Stimulated activated CD4-positive, alpha-beta T cell treated with anti-CD3 and anti-CD28 coated beads, Interleukin-4, amount 100 ng/mL, for 4 hours (primary cell): ENCODE results near the gene CAMTA1.
A peak's percentile ranks its signal among the peaks of the same experiment; 100 is the strongest.
"Not testable (repeated sequence)": the region's sequence is repeated elsewhere in the genome, so short reads cannot be mapped to it uniquely, and the experiment has no call there.

ENCODE experiments used
- DNase-seq, 2 experiments: peaks; one replicate each; pipeline ENCODE4 v3.0.0-alpha.2; 2020

CAMTA1 gene

DNA sequence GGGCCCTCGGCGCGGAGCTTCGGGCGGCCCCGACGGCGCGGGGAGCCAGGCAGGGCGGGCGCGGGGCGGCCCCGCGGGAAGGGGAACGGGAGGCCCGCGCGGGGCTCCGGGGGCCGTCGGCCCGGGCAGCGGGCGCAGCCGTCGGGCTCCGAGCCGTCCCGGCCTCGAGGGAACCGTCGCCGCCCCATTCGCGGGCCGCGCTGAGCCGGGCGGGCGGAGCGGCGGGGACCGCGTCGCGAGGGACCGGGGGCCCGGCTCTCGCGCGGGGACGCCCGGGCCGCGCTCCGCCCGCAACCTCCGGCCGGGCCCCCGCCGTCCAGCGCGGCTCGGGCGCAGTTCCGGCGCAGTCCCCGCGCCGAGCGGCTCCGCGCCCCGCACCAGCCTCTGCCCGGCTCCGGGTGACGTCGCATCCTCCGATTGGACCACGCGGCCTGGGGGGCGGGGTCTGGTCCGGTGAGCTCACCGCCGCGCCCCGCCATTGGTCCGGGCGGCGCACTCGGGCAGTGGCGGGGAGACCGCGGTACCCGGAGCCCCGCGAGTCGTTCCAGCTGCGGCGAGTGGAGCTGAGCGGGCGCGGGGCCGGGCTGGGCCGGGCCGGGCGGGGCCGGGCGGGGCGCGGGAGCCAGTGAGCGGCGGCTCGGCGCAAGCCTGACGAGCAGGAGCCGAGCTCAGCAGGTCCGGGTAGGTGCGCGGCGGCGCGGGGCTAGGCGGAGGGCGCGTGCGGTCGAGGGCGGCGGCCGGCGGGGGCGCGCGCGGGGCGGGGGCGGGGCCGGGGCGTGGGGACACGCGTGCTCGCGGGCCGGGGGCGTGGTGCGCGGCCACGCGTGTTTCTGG is 919.2 kb downstream of the CAMTA1 start:
- DNase-seq: peak; percentile 88 to 93

DNA sequence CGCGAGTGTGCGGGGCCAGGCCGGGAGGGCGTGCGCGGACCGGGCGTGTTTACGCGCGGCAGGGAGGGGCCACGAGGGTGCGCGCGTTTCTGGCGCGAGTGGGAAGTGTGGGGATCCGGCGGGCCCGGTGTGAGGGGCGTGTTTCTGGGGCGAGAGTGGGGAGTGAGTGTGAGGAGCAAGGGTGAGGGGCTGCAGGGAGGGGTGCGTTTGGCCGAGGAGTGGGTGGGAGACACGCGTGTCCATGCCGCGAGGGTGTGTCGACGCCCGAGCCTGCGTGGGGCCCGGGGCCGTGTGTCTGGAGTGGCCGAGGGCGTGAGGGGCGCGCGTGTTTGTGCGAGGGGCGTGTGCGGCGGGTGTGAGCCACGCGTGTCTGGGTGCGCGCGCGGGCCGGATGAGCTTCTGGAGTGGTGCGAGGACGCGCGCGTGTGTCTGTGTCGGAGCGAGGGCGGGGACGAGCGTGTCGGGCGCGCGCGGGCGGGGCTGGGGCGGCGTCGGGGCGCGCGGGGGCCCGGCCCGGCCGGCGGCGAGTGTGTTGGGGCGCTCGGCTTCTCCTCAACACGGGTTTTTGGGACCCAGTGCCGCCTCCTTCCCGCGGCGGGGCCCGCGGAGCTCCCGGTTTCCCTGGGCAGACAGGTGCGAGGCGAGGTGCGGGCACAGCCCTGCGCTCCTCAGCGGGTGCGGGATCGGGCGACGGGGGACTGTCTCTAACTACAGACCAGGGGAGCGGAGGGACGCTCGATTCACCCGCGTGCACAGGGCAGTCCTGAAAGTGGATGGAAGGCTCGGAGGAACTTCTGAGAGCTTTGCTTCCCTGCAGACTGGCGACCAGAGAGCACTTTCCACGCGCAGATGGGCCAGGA is 920.0 kb downstream of the CAMTA1 start:
- peak; percentile 7 to 34 for DNase-seq

DNA sequence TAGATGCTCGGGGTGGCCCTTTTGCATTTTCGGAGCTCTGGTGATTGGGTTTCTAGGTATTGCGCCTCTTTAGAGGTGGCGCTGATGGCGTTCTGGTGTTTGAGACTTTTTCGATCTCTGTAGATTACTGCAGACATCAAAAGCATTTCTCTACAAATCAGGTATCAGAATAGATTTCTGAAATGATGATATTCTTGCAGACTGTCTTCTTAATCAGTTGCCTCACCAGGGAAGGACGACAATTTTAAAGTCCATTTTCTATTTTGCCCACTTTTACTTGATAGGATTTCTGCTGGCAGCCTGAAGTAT is 920.6 kb downstream of the CAMTA1 start:
- DNase-seq: no peak

DNA sequence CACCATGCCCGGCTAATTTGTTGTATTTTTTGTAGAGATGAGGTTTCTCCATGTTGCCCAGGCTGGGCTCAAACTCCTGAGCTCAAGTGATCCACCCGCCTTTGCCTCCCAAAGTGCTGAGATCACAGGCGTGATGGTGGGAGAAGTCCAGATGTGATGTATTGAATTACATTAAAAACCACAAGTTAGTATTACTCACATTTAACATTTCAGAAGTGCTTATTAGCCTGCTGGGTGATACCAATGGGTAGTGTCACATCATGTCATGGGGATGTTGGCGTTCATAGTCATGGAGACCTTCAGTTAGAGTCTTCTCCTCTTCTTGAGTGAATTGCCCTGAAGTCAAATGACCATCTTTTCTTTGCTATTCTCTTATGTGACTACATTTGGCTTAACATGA is 922.3 kb downstream of the CAMTA1 start:
- no peak for DNase-seq

DNA sequence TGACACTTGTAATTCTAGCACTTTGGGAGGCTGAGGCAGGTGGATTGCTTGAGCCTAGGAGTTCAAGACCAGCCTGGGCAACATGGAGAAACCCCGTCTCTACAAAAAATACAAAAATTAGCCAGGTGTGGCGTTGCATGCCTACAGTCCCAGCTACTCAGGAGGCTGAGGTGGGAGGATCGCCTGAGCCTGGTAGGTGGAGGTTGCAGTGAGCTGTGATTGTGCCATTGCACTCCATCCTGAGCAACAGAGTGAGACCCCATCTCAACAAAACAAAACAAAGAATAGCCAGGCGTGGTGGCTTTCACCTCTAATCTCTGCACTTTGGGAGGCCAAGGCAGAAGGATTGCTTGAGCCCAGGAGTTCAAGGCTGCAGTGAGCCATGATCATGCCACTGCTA is 922.8 kb downstream of the CAMTA1 start:
- DNase-seq: not testable (repeated sequence)

DNA sequence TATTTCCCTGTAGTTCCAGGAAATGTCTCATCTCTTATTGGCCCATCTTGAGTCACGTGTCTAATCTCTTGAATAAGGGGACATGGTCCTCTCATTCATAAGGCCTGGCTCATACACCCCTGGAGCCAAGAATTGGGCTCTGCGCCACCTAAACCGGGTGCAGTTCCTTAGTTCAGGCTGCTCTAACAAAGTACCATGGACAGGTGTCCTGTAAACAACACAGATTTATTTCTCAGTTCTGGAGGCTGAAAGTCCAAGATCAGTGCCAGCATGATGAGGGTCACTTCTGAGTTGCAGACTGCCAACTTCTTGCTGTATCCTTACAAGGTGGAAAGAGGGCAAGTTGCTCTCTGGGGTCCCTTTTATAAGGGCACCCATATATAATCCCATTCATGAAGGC is 925.6 kb downstream of the CAMTA1 start:
- no peak for DNase-seq

DNA sequence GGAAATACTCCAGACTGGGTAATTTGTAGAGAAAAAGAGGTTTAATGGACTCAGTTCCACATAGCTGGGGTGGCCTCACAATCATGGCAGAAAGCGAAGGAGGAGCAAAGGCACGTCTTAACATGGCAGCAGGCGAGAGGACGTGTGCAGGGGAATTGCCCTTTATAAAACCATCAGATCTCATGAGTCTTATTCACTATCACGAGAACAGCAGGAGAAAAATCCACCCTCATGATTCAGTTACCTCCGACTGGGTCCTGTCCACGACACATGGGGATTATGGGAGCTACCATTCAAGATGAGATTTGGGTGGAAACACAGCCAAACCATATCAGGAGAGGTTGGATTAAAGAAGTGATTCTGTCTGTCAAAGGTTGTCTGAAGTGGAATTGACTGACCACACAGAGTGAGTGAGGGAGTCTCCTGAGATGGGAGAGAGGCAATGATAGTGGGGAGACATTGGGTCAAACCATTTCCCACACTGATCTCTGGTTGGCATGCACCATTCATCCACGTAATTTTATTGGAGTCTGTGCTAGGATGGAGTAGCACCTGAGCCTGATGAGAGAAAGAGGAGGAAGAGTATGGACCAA is 927.6 kb downstream of the CAMTA1 start:
- DNase-seq: no peak

DNA sequence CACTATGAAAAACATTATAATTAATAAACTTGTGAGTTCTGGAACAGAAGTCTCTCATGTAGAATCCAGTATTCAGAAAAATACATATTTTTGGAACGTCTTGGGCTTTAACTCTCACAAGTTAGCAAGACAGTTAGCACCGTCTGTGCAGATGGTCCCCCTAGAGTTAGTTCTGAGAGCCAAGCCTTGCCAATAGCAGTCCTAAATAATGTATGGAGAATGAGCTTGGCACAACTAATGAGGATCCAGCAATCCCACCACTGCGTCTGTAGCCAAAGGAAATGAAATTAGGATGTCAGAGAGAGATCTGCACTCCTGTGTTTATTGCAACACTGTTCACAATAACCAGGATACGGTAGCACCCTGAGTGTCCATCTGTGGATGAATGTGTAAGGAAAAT is 931.3 kb downstream of the CAMTA1 start:
- no peak for DNase-seq

DNA sequence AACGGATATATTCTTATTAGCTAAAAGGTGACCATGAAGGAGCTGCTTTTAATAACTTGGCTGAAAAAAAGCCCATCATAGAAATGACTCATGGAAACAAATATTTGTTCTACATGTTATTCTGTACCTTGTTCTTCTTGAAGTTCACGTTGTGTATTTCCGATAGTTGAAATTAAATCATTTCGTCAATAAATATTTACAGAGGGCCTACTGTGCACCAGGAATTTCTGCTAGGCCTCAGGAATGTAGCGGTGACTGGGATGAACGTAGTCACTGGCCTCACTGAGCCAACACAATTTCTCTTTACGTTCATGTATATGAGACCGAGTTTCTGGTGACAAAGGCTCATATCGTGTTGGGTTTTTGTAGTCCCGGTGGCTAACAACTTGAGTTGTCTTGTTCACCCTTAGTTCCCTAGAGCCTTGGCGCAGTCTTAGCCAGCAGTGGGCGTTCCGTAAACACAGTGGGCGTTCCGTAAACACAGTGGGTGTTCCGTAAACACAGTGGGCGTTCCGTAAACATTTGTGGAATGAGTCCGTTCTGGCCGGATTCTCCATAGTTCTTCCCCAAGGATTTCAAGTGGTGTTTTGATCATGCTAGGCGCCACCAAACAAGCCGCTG is 932.6 kb downstream of the CAMTA1 start:
- no peak for DNase-seq

DNA sequence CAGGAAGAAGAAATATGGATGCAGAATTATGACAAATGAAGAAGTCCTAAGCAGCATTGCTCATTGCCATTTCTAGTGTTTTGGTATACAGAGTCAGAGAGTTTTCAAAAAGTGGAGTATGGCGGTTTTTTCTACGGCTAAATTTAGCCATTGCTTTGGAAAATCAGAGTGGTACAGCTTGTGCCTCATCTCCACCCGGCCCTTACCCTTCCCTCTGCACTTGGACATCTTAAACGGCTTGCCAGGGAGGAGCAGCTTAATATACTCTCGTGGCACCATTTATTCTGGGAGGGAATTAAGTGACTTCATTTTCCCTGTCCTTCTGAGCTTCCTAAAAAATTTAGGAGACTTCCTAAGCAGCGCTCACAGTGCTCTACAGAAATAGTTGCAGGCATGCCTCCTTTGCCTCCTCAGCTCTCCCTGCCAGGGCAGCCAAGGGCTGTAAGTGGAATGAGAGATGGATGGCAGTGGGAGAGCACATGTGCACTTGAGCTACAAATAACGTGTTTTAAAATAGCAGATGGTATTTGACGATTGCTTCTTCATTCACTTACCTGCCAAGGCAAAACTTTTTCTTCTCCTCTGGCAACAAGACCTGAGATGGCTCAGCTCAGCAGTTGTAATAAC is 934.3 kb downstream of the CAMTA1 start:
- no peak for DNase-seq

DNA sequence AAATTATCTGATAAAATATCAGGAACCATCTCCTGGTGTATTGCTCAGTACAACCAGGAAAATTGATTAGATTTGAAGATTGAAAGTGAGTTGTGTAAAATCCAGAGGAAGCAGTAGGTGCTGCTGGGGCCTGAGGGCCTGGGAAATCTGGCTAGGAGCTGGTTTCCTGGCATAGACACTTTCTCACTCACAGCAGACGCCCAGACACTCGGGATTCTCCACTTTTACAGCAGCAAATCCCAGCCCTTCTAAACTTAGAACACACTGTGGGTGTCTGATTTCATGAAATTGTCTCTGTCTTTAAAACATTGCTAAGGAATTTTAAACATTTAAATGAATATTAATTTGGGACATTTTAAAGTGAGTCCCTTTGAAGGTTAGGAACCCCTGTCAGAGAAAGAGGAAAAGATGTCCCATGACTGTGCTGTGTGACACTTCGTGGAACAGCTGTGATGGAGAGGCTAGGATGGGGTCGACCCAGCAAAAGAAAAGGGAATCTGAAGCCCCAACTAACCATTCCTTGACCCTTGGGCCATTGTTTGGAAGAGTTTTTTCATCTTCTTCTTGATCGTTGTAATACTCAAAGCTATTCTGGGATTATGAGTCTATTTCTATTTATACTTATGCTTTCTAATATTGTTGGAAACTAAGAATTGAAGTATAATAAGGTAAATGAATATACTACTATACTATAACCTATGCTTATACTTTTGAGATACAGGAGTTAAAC is 936.9 kb downstream of the CAMTA1 start:
- DNase-seq: no peak

DNA sequence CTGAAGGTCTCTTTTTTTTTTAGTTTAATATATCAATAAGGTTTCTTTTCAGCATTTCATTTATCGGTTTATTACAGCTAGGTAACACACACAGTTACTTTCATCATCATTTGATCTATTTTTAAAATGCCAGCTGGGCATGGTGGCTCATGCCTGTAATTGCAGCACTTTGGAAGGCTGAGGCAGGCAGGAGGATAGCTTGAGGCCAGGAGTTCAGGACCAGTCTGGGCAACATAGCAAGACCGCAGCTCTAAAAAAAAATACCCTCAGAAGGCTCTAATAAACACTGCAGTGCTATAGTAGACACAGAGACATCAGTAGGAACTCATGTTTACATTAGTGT is 937.4 kb downstream of the CAMTA1 start:
- no peak for DNase-seq

DNA sequence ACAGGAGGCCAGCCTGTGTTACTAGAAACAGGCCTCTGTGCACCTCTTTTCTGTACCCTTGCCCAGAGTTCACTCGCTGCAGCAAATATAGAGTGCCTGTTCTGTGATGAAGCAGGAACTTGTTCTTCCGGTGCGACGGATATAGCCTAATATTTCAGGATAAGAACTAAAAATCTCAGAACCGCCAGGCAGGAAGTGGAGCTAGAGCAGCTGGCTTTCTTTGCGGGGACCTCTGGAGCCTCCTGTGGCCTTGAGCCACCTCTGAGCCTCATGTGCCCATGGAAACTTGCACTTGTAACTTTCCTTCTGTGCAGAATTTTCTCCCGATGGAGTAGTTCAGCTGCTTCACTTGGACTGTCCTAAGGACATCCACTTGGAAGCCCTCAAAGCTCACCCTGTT is 941.4 kb downstream of the CAMTA1 start:
- DNase-seq: no peak

DNA sequence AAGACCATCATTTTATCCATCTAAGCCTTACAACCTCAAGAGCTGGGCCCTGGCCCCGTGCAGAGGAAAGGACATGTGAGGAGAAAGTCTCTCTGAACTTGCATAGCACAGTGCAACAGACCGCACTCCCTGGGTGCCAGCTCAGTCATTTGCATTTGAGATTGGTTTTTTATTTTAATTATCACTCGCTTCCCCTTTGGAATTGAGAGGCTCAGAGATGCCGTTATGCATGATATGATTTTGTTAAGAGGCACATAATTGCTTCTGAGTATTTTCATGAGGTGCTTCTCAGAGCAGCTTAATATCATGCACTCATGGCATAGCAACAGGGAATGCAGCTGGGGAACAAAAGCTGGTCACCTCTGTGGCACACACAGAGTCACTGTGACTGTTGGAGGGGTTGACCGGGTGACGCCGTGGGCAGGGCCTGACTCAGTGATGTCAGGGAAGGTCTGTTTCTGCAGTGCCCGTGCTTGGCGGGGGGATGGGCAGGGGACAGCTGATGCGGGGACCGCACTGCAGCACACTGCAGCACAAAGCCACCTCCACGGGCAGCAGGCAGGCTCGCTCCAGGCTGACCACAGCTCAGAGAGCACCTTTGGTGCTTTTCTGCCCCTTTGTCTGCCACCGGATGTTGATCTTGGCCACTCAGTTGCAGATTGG is 942.7 kb downstream of the CAMTA1 start:
- DNase-seq: no peak

DNA sequence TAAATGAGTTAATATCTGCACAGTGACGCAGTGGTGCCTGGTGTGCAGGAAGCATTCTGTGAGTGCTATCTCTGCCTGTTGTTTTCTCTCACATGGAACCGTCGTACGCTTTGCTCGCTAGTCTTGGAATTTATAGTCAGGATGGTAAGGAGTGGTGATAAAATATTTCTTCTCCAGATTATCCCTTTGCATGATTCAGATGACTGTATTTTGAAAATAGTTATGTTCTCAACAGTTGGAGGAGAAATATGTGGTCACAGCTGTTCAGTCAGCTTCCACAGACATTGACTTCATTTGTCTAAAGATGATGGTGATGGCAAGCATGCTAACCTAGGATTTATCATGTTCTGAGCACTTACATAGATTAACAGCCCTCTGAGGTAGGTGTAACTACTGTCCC is 944.5 kb downstream of the CAMTA1 start:
- DNase-seq: no peak

DNA sequence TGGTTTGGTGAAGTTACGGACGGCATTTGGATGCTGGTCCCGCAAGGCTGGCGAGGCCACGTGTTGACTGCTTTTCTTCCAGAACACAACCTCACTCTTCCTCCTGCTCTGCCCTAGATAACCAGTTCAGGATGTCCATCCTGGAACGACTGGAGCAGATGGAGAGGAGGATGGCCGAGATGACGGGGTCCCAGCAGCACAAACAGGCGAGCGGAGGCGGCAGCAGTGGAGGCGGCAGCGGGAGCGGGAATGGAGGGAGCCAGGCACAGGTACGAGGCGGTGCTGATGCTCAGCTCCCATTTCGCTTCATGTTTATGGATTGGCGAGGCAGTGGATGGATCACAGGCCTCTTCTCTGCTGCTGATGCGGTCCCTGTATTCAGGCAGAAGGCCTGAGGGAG is 947.1 kb downstream of the CAMTA1 start:
- DNase-seq: no peak

DNA sequence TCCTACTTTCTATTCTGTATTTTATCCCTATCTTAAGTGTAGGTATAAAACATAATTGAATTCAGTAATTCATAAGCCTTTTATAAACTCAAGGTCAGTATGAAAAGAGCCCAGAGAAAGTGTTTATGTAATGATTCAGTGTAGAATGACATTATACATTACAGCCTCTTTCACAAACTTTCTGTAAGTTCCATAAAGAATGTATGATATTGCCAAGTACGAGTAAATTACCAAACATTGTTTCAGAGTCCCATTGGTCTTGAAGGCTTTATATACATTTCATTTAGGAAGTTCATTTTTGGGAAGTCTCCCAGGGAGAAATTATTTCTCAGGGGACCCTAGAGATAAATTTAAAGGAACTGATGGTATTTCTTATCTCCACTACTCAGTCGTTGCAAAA is 948.0 kb downstream of the CAMTA1 start:
- no peak for DNase-seq

DNA sequence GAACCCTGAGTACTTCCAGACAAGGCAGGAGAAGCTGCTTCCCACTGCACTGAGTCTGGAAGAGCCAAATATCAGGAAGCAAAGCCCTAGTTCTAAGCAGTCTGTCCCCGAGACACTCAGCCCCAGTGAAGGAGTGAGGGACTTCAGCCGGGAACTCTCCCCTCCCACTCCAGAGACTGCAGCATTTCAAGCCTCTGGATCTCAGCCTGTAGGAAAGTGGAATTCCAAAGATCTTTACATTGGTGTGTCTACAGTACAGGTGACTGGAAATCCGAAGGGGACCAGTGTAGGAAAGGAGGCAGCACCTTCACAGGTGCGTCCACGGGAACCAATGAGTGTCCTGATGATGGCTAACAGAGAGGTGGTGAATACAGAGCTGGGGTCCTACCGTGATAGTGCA is 952.8 kb downstream of the CAMTA1 start:
- DNase-seq: no peak

DNA sequence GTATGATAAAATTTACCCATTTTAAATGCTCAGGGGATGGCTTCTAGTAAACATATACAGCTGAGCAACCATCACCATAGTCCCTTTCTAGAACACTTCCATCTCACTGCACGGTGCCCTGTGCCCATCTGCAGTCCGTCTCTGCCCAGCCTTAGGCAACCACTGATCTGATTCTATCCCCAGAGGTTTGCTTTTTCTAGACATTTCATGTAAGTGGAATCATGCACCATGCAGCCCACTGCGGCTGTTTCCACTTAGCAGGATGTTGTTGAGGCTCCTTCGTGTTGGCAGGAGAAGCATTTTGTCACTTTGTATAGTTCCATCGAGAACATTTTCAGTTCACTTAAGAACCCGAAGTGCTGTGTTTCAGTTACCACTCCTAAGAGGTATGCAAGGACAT is 958.1 kb downstream of the CAMTA1 start:
- no peak for DNase-seq

DNA sequence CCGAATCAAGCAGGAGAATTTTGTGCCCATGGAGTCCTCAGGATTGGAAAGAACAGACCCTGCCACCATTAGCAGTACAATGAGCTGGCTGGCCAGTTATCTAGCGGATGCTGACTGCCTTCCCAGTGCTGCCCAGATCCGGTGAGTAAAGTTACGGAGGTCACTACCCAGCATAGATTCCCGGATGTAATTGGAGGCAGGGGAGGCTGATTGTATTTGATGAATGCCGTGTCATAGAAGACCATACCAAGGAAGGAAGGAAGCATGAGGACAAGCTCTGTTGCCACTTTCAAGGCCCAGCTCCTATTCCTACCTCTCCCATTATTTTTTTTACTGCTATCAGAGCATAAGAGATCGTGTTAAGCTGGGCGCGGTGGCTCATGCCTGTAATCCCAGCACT is 959.6 kb downstream of the CAMTA1 start:
- DNase-seq: no peak

DNA sequence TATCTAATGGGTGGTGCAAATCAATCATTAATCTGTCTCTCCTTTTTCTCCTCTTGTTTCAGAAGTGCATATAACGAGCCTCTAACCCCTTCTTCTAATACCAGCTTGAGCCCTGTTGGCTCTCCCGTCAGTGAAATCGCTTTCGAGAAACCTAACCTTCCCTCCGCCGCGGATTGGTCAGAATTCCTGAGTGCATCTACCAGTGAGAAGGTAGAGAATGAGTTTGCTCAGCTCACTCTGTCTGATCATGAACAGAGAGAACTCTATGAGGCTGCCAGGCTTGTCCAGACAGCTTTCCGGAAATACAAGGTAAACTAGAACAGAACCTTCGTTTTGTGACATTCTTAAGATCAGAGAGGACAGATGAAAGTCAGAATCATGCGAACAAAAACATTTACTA is 960.5 kb downstream of the CAMTA1 start:
- no peak for DNase-seq

DNA sequence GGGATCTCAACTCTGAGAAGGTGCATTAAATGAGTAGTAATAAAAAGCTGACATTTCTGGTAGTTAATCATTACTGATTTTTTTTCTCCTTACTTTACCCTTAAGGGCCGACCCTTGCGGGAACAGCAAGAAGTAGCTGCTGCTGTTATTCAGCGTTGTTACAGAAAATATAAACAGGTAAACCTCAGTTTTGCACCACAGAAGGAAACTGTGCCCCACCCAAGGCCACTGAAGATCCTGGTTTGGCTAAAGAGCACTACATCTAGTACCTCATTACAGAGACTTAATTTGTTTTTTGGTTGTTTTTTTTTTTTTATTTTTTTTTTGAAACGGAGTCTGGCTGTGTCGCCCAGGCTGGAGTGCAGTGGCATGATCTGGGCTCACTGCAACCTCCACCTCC is 962.4 kb downstream of the CAMTA1 start:
- no peak for DNase-seq
